WERI-Rb-1 (cell line): ENCODE measurements around the gene RSPRY1.
A peak's percentile ranks its signal among the peaks of the same experiment; 100 is the strongest.

ENCODE experiments used
- DNase-seq: peaks from one replicate; pipeline ENCODE4 v3.0.0-alpha.2; 2020
- H3K27ac ChIP-seq: fragments of 250-450 bp; sonication (Bioruptor Pico); 2 replicates; pipeline ENCODE4 v1.5.1; 2020; ENCODE audit warnings: mild to moderate bottlenecking, moderate library complexity
- H3K27me3 ChIP-seq: fragments of 250-450 bp; sonication (Bioruptor Pico); 2 replicates; pipeline ENCODE4 v1.5.1; 2021; ENCODE audit warnings: mild to moderate bottlenecking, low read depth, moderate library complexity; ENCODE audit not compliant: insufficient read depth, severe bottlenecking
- H3K36me3 ChIP-seq: fragments of 250-450 bp; sonication (Bioruptor Pico); 2 replicates; pipeline ENCODE4 v1.5.1; 2020; ENCODE audit warnings: mild to moderate bottlenecking, moderate library complexity
- H3K4me3 ChIP-seq: 2 replicates; pipeline ENCODE4 v1.5.1; 2011; ENCODE audit warnings: low read depth, mild to moderate bottlenecking, control low read depth, low read length
- H3K9me3 ChIP-seq: fragments of 250-450 bp; sonication (Bioruptor Pico); 2 replicates; pipeline ENCODE4 v1.5.1; 2021; ENCODE audit warnings: mild to moderate bottlenecking, moderate library complexity; ENCODE audit not compliant: severe bottlenecking
- TF ChIP-seq, protein P1 (sequence below): IDR thresholded peaks from 2 replicates; pipeline ENCODE4 v1.5.1; 2011; ENCODE audit warnings: low read depth, mild to moderate bottlenecking, control low read depth, inconsistent platforms, low read length

RSPRY1 gene

DNA sequence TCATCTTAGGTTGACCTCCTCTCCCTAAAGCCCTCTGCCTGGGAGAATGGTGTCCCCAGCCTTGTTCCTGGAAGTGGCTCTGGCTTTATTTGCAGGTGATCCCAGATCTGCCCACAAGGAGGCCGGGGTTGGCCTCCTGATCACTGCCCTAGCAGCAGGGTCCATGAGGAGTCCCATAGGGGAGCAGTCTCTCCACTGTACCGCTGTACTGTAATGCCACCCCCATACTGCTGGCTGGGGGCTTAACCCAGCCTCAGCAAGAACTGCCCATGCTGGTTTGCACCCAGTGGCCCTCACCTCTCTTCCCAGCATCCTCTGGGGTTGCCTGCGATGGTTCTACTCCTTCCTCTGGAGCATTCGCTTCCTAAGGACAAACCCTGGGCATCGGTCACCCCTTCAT is 39.4 kb upstream of the RSPRY1 start:
- TF ChIP-seq, protein P1, sequence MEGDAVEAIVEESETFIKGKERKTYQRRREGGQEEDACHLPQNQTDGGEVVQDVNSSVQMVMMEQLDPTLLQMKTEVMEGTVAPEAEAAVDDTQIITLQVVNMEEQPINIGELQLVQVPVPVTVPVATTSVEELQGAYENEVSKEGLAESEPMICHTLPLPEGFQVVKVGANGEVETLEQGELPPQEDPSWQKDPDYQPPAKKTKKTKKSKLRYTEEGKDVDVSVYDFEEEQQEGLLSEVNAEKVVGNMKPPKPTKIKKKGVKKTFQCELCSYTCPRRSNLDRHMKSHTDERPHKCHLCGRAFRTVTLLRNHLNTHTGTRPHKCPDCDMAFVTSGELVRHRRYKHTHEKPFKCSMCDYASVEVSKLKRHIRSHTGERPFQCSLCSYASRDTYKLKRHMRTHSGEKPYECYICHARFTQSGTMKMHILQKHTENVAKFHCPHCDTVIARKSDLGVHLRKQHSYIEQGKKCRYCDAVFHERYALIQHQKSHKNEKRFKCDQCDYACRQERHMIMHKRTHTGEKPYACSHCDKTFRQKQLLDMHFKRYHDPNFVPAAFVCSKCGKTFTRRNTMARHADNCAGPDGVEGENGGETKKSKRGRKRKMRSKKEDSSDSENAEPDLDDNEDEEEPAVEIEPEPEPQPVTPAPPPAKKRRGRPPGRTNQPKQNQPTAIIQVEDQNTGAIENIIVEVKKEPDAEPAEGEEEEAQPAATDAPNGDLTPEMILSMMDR, result peak; percentile 42
- no peak overlapping the region for H3K4me3 ChIP-seq
- peaks cover 3% of the 10 kb centered on the region; the same call in 1 of the 2 replicates for H3K36me3 ChIP-seq
- H3K27me3 ChIP-seq, result no peaks in the 10 kb centered on the region
- no peak overlapping the region for H3K27ac ChIP-seq
- H3K9me3 ChIP-seq, result no peaks in the 10 kb centered on the region
- peak; percentile 30 for DNase-seq

DNA sequence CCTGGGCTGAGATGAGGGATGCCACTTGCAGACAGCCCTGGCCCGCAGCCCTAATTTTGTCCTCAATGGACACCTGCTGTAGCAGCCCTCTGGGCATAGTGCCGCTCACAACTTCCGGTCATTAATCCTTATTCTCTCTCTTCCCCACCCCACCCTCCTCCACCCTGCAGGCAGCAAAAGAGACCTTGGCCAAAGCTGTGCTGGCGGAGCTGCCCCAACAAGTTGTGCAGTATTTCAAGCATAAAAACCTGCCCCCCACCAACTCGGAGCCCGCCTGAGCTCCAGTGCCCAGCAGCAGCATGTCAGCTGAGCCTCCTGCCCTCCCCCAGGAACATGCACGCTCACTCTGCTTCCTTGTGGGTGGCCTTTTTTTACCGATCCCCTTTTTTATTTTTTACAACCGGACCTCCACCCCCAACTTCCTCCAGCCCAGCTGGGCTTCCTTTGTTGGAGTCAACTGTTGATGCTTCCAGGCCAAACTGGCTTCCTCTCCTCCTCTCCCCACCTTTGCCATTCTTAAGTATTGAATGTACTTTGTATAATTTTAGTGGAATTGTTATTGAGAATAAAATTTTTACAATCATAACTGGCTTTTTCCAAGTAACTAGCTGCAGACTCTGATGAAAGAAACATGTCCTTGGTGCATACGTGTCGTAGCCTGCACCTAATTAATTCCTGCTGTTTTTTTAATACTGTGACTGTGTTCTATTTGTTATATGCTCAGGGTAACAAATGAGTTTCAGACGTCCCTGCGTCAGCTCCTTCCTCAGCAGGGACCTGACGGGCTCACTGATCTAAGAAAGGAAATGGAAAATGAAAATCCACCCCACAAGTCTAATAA is 38.5 kb upstream of the RSPRY1 start:
- no peaks in the 10 kb centered on the region for H3K9me3 ChIP-seq
- TF ChIP-seq, protein P1, result no peak
- DNase-seq, result no peak
- H3K36me3 ChIP-seq, result peaks cover 3% of the 10 kb centered on the region; the same call in 1 of the 2 replicates
- H3K4me3 ChIP-seq, result no peak overlapping the region
- no peaks in the 10 kb centered on the region for H3K27me3 ChIP-seq
- no peak overlapping the region for H3K27ac ChIP-seq

DNA sequence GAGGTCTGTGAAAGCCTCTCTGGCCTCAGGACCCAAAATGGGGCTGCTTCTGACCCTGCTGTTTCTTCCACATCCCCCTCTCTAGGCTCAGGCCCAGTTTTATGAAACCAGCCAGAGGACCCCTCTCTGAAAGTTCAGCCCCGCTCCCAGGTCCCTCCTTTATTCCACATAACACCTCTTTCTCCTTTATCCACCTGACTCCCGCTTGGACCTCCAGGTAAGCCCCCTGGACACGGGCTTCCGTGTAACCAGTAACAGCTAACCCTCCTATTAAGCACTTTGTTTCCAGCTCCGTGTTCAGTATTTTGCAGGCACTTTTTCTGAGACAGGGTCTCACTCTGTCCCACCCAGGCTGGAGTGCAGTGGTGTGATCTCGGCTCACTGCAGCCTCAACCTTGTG is 37.6 kb upstream of the RSPRY1 start:
- no peak overlapping the region for H3K4me3 ChIP-seq
- H3K27me3 ChIP-seq, result no peaks in the 10 kb centered on the region
- no peak for DNase-seq
- no peak overlapping the region for H3K27ac ChIP-seq
- TF ChIP-seq, protein P1, result no peak
- H3K9me3 ChIP-seq, result no peaks in the 10 kb centered on the region
- H3K36me3 ChIP-seq, result peaks cover 3% of the 10 kb centered on the region; the same call in 1 of the 2 replicates

DNA sequence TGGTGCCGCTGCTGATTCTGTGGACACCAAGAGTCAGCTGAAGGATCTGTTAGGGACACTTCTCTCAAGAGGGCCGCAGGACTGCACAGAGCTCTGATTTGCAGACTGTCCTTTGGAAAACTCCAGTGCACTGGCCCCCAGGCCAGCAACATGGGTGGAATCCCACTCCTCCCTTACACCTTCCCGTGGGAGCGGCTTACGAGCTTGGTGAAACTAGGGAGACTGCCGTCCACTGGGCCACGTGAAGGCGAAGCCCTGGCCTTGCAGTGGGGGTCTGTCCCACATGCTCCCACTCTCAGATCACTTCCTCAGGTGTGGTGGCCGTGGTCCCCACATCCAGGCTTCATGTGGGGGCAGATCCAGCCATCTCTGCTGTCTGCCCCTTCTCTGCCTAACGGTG is 36.7 kb upstream of the RSPRY1 start:
- Histone ChIP-seq H3K27ac (no peak overlapping the region), H3K4me3 (no peak overlapping the region), H3K27me3 (no peaks in the 10 kb centered on the region), H3K9me3 (no peaks in the 10 kb centered on the region), H3K36me3 (peaks cover 4% of the 10 kb centered on the region; the same call in 1 of the 2 replicates)
- DNase-seq, result no peak
- TF ChIP-seq, protein P1, result no peak

GRCh38 chr16:57150682-57151330 is 35.3 kb upstream of the RSPRY1 start:
- DNase-seq, result no peak
- TF ChIP-seq, protein P1, result no peak
- Histone ChIP-seq H3K27me3 (no peaks in the 10 kb centered on the region), H3K4me3 (no peak overlapping the region), H3K27ac (no peak overlapping the region), H3K9me3 (no peaks in the 10 kb centered on the region), H3K36me3 (peaks cover 14% of the 10 kb centered on the region)
